ENCODE measurements around the gene PCDHAC1.

GRCh38 chr5:140923601-140924000 is 2.5 kb upstream of the PCDHAC1 start:
- TF ChIP-seq POLR2A (IDR thresholded peaks at IDR 0.05; ENCODE audit: low read depth, low read length) (no peak), POLR2AphosphoS5 (IDR thresholded peaks at IDR 0.05; ENCODE audit: low read depth, low read length) (no peak)
